Ovary (tissue), 3 donors: Measurements from ENCODE around the gene TMEM8B.

Experiments used
- CTCF ChIP-seq, 3 donors: fragments of 450-650 bp in 2 of 3; fragments of 200-600 bp in 1 of 3; IDR thresholded peaks; one replicate each; pipeline versions ENCODE4 v1.5.1 to v1.8.0; 2016 to 2022; ENCODE audit warnings: antibody characterized with exemption in 3 of 3, mild to moderate bottlenecking in 1 of 3
- POLR2A ChIP-seq: fragments of 450-650 bp; IDR thresholded peaks from one replicate; pipeline ENCODE4 v1.6.1; 2017; ENCODE audit warnings: antibody characterized with exemption, mild to moderate bottlenecking, moderate library complexity
- donor health status: DM: no; HTN: no; CAD: no.

DNA sequence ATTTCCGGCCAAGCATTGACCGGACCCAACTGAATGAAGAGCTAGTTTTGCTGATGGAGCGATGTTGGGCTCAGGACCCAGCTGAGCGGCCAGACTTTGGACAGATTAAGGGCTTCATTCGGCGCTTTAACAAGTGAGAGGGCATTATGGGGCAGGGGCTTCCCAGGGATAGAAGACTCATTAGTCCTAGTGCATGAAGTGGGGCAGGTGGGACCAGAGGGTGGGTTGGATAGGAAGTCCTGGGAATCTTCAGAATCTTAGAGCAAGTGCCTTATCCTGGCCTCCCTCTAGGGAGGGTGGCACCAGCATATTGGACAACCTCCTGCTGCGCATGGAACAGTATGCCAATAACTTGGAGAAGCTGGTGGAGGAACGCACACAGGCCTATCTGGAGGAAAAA lies 22.9 kb upstream of the TMEM8B start:
- TF ChIP-seq CTCF (IDR thresholded peaks at IDR 0.05) (no peak), POLR2A (no peak)
